Suprapubic skin (tissue), 4 donors: Measurements from ENCODE around the gene DUSP6.

Experiments
- CTCF ChIP-seq, 2 donors: fragments of 200-600 bp in 1 of 2; fragments of 450-650 bp in 1 of 2; sonication (generic) in 1 of 2; IDR thresholded peaks; one replicate each; pipeline ENCODE4 v1.5.1; 2016 to 2019; ENCODE audit warnings: antibody characterized with exemption in 2 of 2, mild to moderate bottlenecking in 1 of 2, moderate library complexity in 1 of 2
- POLR2A ChIP-seq, 2 donors: fragments of 450-650 bp; IDR thresholded peaks; one replicate each; pipeline ENCODE4 v1.6.1; 2017; ENCODE audit warnings: antibody characterized with exemption in 2 of 2, mild to moderate bottlenecking in 2 of 2, moderate library complexity in 2 of 2
- POLR2AphosphoS5 ChIP-seq, 3 donors: sonication (generic); formaldehyde crosslinking; IDR thresholded peaks; one replicate each; pipeline ENCODE4 v1.6.1; 2017; ENCODE audit warnings: antibody characterized with exemption in 3 of 3

GRCh38 chr12:89325495-89325894 is 26.8 kb downstream of the DUSP6 start:
- TF ChIP-seq CTCF (IDR thresholded peaks at IDR 0.05), result no peak
- no peak for TF ChIP-seq POLR2A (IDR thresholded peaks at IDR 0.05)
- TF ChIP-seq POLR2AphosphoS5 (IDR thresholded peaks at IDR 0.05), result no peak
